ENCODE data around the gene LRMDA. TPM values are rescaled to one million over a fixed set of nuclear protein-coding genes. Genes with fewer than 3 reads are reported as not detected.

Gene LRMDA
- total RNA-seq, 2 experiments from 2014 or later: not detected

- TF ChIP-seq EZH2phosphoT487 (IDR thresholded peaks at IDR 0.05; ENCODE audit: borderline replicate concordance, low read depth, low read length): no peak
- TF ChIP-seq CTCF (conservative IDR thresholded peaks at IDR 0.05; ENCODE audit: low read length): no peak
- ChIA-PET CTCF (ENCODE audit: unreplicated experiment) (no interaction called here), POLR2A (no interaction called here)
- no peaks in the 10 kb centered on the region for H3K9me2 ChIP-seq (ENCODE audit: insufficient read depth, low read length)
- H3K4me3 ChIP-seq (ENCODE audit: low read depth, low read length, poor library complexity, severe bottlenecking): no peak overlapping the region
- no peaks in the 10 kb centered on the region for H3K79me2 ChIP-seq (ENCODE audit: insufficient read depth, low read depth, low read length)
- no peak overlapping the region for H2AFZ ChIP-seq (ENCODE audit: low read length)
- no peak overlapping the region for H3K27ac ChIP-seq (ENCODE audit: low read depth, low read length, poor library complexity, severe bottlenecking)
- H3K9me3 ChIP-seq (ENCODE audit: low read length): no peaks in the 10 kb centered on the region
- no TSS peak for BruUV-seq (replicated peaks)
- DNase-seq (ENCODE audit: low spot score): no peak
- no peaks in the 10 kb centered on the region for H3K36me3 ChIP-seq (ENCODE audit: insufficient read depth, low read length)
- H3K4me1 ChIP-seq (ENCODE audit: insufficient read depth, low read length, poor library complexity, severe bottlenecking): no peaks in the 10 kb centered on the region
- H4K20me1 ChIP-seq (ENCODE audit: insufficient read depth, low read length): no peaks in the 10 kb centered on the region
- intact Hi-C loops (cut with micrococcal nuclease; ENCODE audit: unreplicated experiment): no loop called here
- H3K4me2 ChIP-seq (ENCODE audit: low read length): no peak overlapping the region
Measured at GRCh38 chr10:76302481-76302880, 871.1 kb downstream of the LRMDA start.

- CTCF ChIA-PET (ENCODE audit: unreplicated experiment): no interaction called here
- no TSS peak for BruUV-seq (replicated peaks)
- POLR2A ChIA-PET: interaction anchor here (0.7 kb wide), 1 partner anchor 55 kb away, joined by 4 read pairs; no protein-coding TSS in a partner anchor
Measured at GRCh38 chr10:76302961-76303630, 871.7 kb downstream of the LRMDA start.

More at GRCh38 chr10:76302961-76303630, 871.7 kb downstream of the LRMDA start:
- Histone ChIP-seq H3K36me3 (ENCODE audit: insufficient read depth, low read length) (no peaks in the 10 kb centered on the region), H3K9me3 (ENCODE audit: low read length) (no peaks in the 10 kb centered on the region), H3K79me2 (ENCODE audit: insufficient read depth, low read depth, low read length) (no peaks in the 10 kb centered on the region), H3K4me3 (ENCODE audit: low read depth, low read length, poor library complexity, severe bottlenecking) (no peak overlapping the region), H3K9me2 (ENCODE audit: insufficient read depth, low read length) (no peaks in the 10 kb centered on the region), H3K27ac (ENCODE audit: low read depth, low read length, poor library complexity, severe bottlenecking) (no peak overlapping the region), H3K4me1 (ENCODE audit: insufficient read depth, low read length, poor library complexity, severe bottlenecking) (no peaks in the 10 kb centered on the region), H2AFZ (ENCODE audit: low read length) (no peak overlapping the region), H3K4me2 (ENCODE audit: low read length) (no peak overlapping the region), H4K20me1 (ENCODE audit: insufficient read depth, low read length) (no peaks in the 10 kb centered on the region)
- intact Hi-C loops (cut with micrococcal nuclease; ENCODE audit: unreplicated experiment): no loop called here
- DNase-seq (ENCODE audit: low spot score): no peak
- TF ChIP-seq EZH2phosphoT487 (IDR thresholded peaks at IDR 0.05; ENCODE audit: borderline replicate concordance, low read depth, low read length) (no peak), CTCF (conservative IDR thresholded peaks at IDR 0.05; ENCODE audit: low read length) (no peak)

Data from OCI-LY7 (cell line).